K562 (cell line): Measurements from ENCODE around the gene CCDC187. TPM values are rescaled to one million over a fixed set of nuclear protein-coding genes. Genes with fewer than 3 reads are reported as not detected.
A peak's percentile ranks its signal among the peaks of the same experiment; 100 is the strongest.

ENCODE experiments used
- CTBP1 ChIP-seq: fragments of 450-650 bp; IDR thresholded peaks from 2 replicates; pipeline ENCODE4 v1.6.1; 2016; ENCODE audit warnings: borderline replicate concordance
- MAFK ChIP-seq: IDR thresholded peaks from 2 replicates; pipeline ENCODE4 v1.6.1; 2011; ENCODE audit warnings: low read length, improper control_type of control experiment
- NCOA4 ChIP-seq: fragments of 450-650 bp; IDR thresholded peaks from 2 replicates; pipeline ENCODE4 v1.6.1; 2018; ENCODE audit warnings: mild to moderate bottlenecking; ENCODE audit not compliant: partially characterized antibody
- NFE2L1 ChIP-seq: fragments of 450-650 bp; IDR thresholded peaks from 2 replicates; pipeline ENCODE4 v1.6.1; 2016; ENCODE audit warnings: missing genetic modification characterization, low read depth, mild to moderate bottlenecking, missing compliant biosample characterization, moderate library complexity, borderline replicate concordance
- NKRF ChIP-seq: fragments of 450-650 bp; IDR thresholded peaks from 2 replicates; pipeline ENCODE4 v1.6.1; 2016; ENCODE audit warnings: borderline replicate concordance
- PKNOX1 ChIP-seq: fragments of 450-650 bp; IDR thresholded peaks from 2 replicates; pipeline ENCODE4 v1.6.1; 2016
- PRDM10 ChIP-seq: fragments of 450-650 bp; IDR thresholded peaks from 2 replicates; pipeline ENCODE4 v1.6.1; 2018; ENCODE audit not compliant: partially characterized antibody
- RUNX1 ChIP-seq: sonication (generic); IDR thresholded peaks from 2 replicates; pipeline ENCODE4 v1.6.1; 2016; ENCODE audit warnings: antibody characterized with exemption, low read depth
- SIN3B ChIP-seq: fragments of 450-650 bp; IDR thresholded peaks from 2 replicates; pipeline ENCODE4 v1.6.1; 2017; ENCODE audit warnings: low read depth, mild to moderate bottlenecking, moderate library complexity
- SMC3 ChIP-seq: conservative IDR thresholded peaks from 2 replicates; pipeline ENCODE4 v1.6.1; 2011; ENCODE audit warnings: low read depth, low read length, improper control_type of control experiment; ENCODE audit not compliant: insufficient read depth
- SRSF1 ChIP-seq: fragments of 200-400 bp; formaldehyde crosslinking; IDR thresholded peaks from 2 replicates; pipeline ENCODE4 v1.6.1; 2017; ENCODE audit warnings: mild to moderate bottlenecking, low read depth, low read length, moderate library complexity
- SRSF9 ChIP-seq: fragments of 200-400 bp; formaldehyde crosslinking; IDR thresholded peaks from 2 replicates; pipeline ENCODE4 v1.6.1; 2017; ENCODE audit warnings: low read depth, low read length, borderline replicate concordance
- ZBTB12 ChIP-seq: fragments of 250-450 bp; sonication (Bioruptor Pico); IDR thresholded peaks from 2 replicates; pipeline ENCODE4 v1.4.0; 2020
- ZBTB7A ChIP-seq: IDR thresholded peaks from 2 replicates; pipeline ENCODE4 v1.6.1; 2011; ENCODE audit warnings: low read depth, mild to moderate bottlenecking, low read length, moderate library complexity, borderline replicate concordance; ENCODE audit not compliant: control insufficient read depth
- ZFPM2 ChIP-seq: fragments of 250-450 bp; sonication (Bioruptor Pico); IDR thresholded peaks from 2 replicates; pipeline ENCODE4 v1.5.1; 2022; ENCODE audit warnings: mild to moderate bottlenecking
- ZNF174 ChIP-seq: fragments of 250-450 bp; sonication (Bioruptor Pico); IDR thresholded peaks from 2 replicates; pipeline ENCODE4 v1.4.0; 2020; ENCODE audit warnings: mild to moderate bottlenecking
- ZNF277 ChIP-seq: fragments of 250-450 bp; sonication (Bioruptor Pico); IDR thresholded peaks from 2 replicates; pipeline ENCODE4 v1.8.0; 2022; ENCODE audit warnings: inconsistent platforms, mild to moderate bottlenecking, moderate library complexity, borderline replicate concordance
- ZZZ3 ChIP-seq: fragments of 450-650 bp; IDR thresholded peaks from 2 replicates; pipeline ENCODE4 v1.6.1; 2016; ENCODE audit warnings: antibody characterized with exemption, mild to moderate bottlenecking, moderate library complexity
- polyA plus RNA-seq, 8 experiments: library from polyadenylated mRNA; depleted of rRNA in 4 of 8; stranded (reverse) in 5 of 8; unstranded in 3 of 8; fragments of >200 nt; fragmentation: Nextera tagmentation in 2 of 8; fragmentation: Illumina TruSeq in 1 of 8; extraction: Ambion mirVana in 2 of 8; extraction: Trizol in 1 of 8; gene quantifications; 2 replicates each; pipeline versions ENCODE4 v1.2.1 to v1.2.3, GENCODE V29; 2011 to 2014; ENCODE audit warnings: inconsistent platforms in 1 of 8, missing spikeins in 1 of 8
- total RNA-seq, 7 experiments: library from RNA; depleted of rRNA in 6 of 7; stranded (reverse); fragments of >200 nt in 6 of 7; fragmentation: Illumina TruSeq in 2 of 7; extraction: Trizol in 2 of 7; gene quantifications; 2 replicates each; pipeline versions ENCODE4 v1.2.1 to v1.2.3, GENCODE V29; 2011 to 2021; ENCODE audit warnings: low replicate concordance in 1 of 7

The CCDC187 gene
- total and polyA plus RNA-seq, 9 of the 15 experiments (the other 6 are each of a cell fraction or from before 2014, with no cell fraction given), result not detected

GRCh38 chr9:136307215-136307750, 3.4 kb upstream of the CCDC187 start (continued):
- TF ChIP-seq ZBTB7A (no peak), ZNF174 (no peak), ZZZ3 (no peak; the same call in 1 of the 2 replicates), PKNOX1 (no peak), SRSF1 (no peak), SRSF9 (no peak), ZNF277 (CRISPR knock-in tag) (no peak), SMC3 (no peak), CTBP1 (no peak), NFE2L1 (tag) (no peak), NCOA4 (peak; percentile 37), ZBTB12 (CRISPR knock-in tag) (no peak), PRDM10 (no peak), SIN3B (no peak), NKRF (peak; percentile 86), RUNX1 (no peak), ZFPM2 (no peak), MAFK (no peak)
